SK-N-MC (cell line): ENCODE data around the gene CEBPZOS.

ENCODE experiments used
- EZH2 ChIP-seq: fragments of 200-600 bp; sonication (generic); IDR thresholded peaks from one replicate; pipeline ENCODE4 v1.6.1; 2017; ENCODE audit warnings: antibody characterized with exemption
- POLR2AphosphoS5 ChIP-seq: IDR thresholded peaks from 2 replicates; pipeline ENCODE4 v1.6.1; 2012; ENCODE audit warnings: mild to moderate bottlenecking, low read depth, low read length, borderline replicate concordance

DNA sequence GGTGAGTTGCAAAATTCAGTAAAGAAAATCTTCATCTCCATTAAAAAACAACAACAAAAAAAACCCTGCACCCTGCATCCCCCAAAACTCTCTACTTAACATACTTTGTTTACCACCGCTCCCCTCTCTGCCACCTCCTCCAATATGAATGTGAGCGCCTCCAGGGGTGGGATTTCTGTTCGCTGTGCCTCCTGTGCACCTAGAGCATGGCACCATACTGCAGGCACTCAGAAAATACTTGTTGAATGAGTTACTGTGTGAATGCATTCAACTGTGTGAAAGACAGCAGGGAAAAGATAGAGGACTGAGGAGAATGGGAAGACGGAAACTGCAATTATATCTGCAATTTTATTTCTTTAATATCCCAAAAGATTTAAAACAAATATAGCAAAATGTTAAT lies 30.6 kb downstream of the CEBPZOS start:
- no peak for TF ChIP-seq EZH2
- no peak for TF ChIP-seq POLR2AphosphoS5
